GM18502 (cell line): ENCODE measurements around the gene HHIP.
"Not testable (repeated sequence)": the region's sequence is repeated elsewhere in the genome, so short reads cannot be mapped to it uniquely, and the experiment has no call there.

Source experiments
- ATAC-seq: cut with Tn5 transposase; IDR thresholded peaks from one replicate; pipeline ENCODE4 v1.9.1; 2021; ENCODE audit warnings: mild to moderate bottlenecking; ENCODE audit not compliant: unreplicated experiment, poor library complexity

HHIP gene

GRCh38 chr4:144738649-144739048 is 92.7 kb downstream of the HHIP start:
- ATAC-seq = no peak

DNA sequence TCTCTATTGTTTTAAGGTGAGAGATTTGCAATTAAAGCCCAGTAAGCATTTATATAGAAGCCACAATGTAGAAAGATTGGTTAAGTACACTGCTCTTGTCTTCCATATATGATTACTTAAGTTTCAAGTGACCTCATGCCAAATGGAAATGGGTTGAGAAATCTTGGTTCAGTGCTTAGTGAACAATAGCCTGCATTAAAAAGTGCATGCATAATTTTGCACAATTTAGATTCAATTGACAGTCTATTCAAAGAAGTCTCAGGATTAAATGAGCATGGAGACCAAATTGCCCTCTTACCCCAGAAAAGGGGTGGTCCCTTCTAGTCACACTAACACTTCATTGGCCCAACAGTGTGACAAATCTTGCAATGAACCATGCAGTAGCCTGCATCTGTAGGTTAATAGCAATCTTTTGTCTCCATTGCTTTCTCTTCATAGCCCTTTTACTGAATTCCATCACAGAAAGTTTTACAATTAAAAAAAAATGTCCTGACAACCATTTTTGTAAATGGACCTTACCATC is 93.6 kb downstream of the HHIP start:
- ATAC-seq = no peak

DNA sequence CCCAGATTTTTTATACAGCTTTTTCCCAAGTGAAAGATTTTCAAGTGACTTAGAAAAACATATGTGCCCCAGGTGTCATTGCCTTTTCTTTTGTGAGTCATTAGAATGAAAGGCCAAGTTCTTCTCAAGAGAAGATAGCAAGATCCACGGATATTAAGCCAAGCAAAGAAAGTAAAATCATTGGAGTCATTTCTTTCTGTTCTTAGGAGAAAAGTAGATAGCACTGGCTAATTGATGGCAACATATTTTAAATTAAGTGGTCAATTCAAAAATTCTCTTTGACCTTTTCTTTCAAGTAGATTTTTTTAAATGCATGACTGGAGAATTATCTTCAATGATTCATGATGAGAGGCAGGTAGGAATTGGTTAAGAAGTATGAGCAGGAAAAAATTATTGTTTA is 94.4 kb downstream of the HHIP start:
- no peak for ATAC-seq

DNA sequence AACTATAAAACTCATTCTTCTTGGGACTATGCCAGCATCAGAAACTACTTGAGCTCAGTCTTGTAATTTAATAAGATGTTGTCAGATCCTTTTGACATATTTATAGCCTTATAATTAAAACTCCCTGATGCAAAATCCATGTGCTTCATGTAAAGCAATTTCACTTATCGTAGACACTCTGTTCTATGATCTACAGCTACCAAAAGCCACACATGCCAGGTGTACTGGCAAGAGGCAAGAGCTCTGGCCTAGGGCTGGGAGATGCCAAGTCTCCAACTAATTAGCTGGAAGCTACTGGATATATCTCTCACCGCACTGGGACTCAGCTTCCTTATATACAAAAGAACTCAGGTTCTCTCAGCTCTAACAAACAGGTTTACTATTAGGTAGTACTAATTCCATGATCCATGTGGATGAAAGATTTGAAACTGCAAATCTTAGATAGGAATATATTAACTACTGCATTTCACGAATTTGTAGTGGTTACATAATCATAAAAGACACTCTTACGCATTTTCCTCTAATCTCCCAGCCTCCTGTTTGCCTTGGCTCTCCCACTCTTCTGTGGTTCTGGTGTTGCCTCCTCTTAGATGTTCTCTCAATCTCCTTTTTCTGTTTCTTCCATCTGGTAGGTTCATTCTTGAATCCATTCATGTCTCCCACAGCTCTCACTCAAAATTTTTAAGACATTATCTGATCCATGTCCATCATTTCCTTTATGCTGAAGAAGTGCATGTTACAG is 103.0 kb downstream of the HHIP start:
- ATAC-seq = no peak

DNA sequence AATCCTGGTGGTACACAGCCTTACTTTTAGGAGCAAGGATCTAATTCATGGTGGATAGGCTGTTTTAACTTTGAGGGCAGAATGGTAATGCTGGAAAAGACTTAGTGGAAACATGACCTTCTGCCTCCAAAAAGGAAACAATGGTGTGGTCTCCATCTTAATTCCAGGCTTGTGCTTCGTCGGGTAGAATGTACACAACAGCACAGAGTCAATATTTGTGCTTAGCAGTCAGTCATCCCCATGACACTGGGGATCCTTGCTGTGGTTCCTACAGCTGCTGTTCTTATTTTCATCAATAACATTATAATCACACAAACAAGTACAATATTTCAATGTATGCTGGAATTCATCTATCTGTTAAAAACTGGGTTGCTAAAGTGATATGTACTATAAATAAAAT is 104.4 kb downstream of the HHIP start:
- ATAC-seq = no peak

- ATAC-seq = no peak
Measured at GRCh38 chr4:144754562-144755410, 108.8 kb downstream of the HHIP start.

GRCh38 chr4:144757969-144758368 is 112.0 kb downstream of the HHIP start:
- no peak for ATAC-seq

DNA sequence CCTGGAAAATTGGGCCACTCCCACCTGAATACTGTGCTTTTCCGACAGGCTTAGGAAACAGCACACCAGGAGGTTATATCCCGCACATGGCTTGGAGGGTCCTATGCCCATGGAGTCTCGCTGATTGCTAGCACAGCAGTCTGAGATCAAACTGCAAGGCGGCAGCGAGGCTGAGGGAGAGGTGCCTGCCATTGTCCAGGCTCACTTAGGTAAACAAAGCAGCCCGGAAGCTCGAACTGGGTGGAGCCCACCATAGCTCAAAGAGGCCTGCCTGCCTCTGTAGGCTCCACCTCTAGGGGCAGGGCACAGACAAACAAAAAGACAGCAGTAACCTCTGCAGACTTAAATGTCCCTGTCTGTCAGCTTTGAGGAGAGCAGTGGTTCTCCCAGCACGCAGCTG is 122.9 kb downstream of the HHIP start:
- ATAC-seq = not testable (repeated sequence)

- ATAC-seq = no peak
Measured at GRCh38 chr4:144778364-144778763, 132.4 kb downstream of the HHIP start.

DNA sequence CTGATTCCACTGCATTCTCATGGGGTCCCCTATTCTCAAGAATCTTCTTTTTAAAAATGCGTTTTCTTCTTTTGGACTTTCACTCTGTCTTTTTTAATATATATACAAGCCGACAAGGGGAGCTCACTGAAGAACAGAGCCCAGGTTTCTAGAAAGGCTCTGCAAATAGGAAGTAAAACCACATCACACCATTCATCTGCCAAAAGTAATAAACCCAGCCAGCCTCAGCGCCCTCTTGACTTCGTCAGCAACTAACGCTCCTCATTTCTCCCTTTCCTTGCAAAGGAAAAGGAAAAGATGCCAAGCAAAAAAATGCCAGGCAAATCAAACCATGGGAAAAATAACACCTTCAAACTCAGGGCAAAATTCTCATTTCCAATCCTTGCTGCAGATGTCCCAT is 136.4 kb downstream of the HHIP start:
- ATAC-seq = no peak

GRCh38 chr4:144785961-144786360 is 140.0 kb downstream of the HHIP start:
- no peak for ATAC-seq

GRCh38 chr4:144787365-144788258 is 141.7 kb downstream of the HHIP start:
- peak; percentile 74 for ATAC-seq

GRCh38 chr4:144788469-144788868 is 142.5 kb downstream of the HHIP start:
- ATAC-seq = no peak

DNA sequence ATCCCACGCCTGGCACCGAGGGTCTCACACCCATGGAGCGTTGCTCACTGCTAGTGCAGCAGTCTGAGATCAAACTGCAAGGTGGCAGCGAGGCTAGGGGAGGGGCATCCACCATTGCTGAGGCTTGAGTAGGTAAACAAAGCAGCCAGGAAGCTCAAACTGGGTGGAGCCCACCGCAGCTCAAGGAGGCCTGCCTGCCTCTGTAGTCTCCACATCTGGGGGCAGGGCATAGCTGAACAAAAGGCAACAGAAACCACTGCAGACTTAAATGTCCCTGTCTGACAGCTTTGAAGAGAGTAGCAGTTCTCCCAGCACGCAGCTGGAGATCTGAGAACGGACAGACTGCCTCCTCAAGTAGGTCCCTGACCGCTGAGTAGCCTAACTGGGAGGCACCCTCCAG is 146.0 kb downstream of the HHIP start:
- not testable (repeated sequence) for ATAC-seq
